Dermis blood vessel endothelial cell (primary cell): Measurements from ENCODE around the gene ERVH48-1. TPM values are rescaled to one million over a fixed set of nuclear protein-coding genes. Genes with fewer than 3 reads are reported as not detected.
"Not testable (repeated sequence)": the region's sequence is repeated elsewhere in the genome, so short reads cannot be mapped to it uniquely, and the experiment has no call there.

Experiments used
- DNase-seq: peaks from one replicate; pipeline ENCODE4 v3.0.0; 2010
- total RNA-seq: library from RNA; depleted of rRNA; stranded (reverse); fragments of >200 nt; gene quantifications from 2 replicates; pipeline ENCODE4 v1.2.3, GENCODE V29; 2014

The ERVH48-1 gene
- total RNA-seq = 0.05 TPM in 1 of 2 replicates, not detected in the other

GRCh38 chr21:42925114-42925926 is at the start of gene ERVH48-1:
Gene ERVH48-1, minus strand, starts transcription at chr21:42925630. Its CDS starts 6,624 bp downstream, at chr21:42919006.
- no peak for DNase-seq

DNA sequence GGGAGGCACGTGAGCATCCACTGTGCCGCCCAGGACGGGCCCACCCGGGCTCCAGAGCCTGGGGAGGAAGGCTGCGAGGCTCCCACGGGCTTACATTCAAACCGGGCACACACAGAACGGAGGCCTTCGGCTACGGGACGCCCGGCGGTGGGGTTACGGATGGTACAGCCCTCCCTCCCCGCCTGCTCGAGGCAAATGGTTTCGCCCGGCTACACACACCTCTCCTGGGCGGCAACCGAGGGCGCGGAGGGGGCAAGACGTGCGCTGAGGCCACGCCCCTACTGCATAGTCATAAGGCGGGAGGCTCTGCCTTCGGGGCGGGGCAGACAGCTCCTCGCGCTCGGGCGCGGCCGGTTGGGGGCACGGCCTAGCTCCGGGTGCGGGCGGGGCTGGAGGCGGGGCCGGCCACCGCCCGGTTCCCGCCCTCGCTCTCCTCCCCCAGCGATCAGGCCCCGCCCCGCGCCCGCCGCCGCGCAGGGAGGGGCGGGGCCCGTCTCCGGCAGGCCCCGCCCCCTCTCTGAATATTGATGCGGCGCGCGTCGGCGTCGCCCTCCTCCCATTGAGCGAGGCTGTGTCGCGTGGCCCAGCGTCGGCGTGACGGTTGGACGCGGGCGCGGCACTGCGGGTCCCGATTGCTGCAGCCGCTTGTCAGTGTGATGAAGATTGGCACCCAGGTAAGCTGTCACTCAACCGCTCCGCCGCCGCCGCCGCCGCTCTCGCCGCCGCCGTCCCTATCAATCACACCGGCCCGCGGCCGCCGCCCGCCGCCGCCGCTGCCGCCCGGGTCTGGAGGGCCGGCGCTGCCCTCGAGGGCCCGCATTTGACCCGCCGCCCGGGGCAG is 48.8 kb upstream of the ERVH48-1 start, which contains the start of gene PKNOX1:
PKNOX1 (plus strand) TSS at position 572 of the 841 bp plus-strand sequence. CDS start 29,820 bp downstream, outside the sequence.
- peak; percentile 99 for DNase-seq

- no peak for DNase-seq
Measured at GRCh38 chr21:42973309-42973990, 48.0 kb upstream of the ERVH48-1 start.

DNA sequence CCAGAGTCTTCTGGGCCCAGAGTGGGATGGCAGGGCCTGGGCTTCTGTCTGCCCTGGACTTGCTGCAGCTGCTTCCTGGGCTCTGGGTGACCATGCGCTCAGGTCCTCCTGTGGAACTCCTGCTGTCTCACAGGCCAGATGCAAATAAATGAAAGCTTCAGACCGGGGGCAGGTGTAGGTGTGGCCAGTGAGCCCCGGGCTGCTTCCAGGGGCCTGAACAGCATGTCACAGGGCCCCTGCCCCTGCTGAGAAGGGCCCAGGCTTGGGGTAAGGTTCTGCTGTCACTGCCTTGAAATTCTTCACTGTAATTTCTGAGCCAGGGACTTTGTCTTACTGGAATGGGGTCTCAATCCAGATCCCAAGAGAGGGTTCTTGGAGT is 46.5 kb upstream of the ERVH48-1 start:
- DNase-seq = no peak

DNA sequence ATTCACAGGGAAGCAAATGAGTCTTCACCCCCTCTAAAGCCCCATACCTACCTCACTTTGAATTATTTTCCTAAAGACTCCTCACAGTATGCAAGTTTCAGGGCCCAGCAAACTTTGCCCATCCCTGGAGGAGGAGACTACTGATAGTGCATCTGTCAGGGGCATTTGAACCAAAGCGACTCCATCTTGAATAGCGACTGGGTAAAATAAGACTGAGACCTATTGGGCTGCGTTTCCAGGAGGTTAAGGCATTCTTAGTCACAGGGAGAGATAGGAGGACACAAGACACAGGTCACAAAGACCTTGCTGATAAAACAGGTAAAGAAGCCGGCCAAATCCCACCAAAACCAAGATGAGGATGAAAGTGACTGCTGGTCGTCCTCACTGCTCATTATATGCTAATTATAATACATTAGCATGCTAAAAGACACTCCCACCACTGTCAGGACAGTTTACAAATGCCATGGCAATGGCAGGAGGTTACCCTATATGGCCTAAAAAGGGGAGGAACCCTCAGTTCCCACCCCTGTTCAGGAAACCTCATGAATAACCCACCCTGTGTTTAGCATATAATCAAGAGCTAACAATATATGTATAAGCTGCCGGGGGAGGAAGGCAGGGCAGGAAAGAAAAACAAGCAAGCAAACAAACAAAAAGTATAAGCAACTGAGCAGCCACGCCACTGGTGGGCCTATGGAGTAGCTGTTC is 45.7 kb upstream of the ERVH48-1 start:
- DNase-seq = no peak

DNA sequence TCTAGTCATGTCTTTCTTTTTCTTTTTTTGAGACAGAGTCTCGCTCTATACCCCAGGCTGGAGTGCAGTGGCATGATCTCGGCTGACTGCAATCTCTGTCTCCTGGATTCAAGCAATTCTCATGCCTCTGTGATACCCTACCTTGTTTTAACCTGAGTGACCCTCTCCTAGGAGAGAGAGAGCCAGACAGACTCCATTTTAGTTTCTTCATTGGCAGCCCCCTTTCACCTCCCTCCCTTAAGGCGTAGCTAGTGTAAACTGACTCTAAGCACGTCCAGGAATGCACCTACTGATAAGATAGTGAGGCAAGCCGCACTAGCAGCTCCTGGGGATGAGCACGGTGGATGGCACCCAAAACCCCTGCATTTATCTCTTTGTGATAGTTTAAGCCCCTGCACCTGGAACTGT is 43.8 kb upstream of the ERVH48-1 start:
- DNase-seq = no peak

GRCh38 chr21:42967616-42968015 is 42.2 kb upstream of the ERVH48-1 start:
- DNase-seq = not testable (repeated sequence)

GRCh38 chr21:42965211-42965560 is 39.8 kb upstream of the ERVH48-1 start:
- no peak for DNase-seq

- no peak for DNase-seq
Measured at GRCh38 chr21:42964546-42965210, 39.2 kb upstream of the ERVH48-1 start.

- no peak for DNase-seq
Measured at GRCh38 chr21:42964086-42964485, 38.7 kb upstream of the ERVH48-1 start.

DNA sequence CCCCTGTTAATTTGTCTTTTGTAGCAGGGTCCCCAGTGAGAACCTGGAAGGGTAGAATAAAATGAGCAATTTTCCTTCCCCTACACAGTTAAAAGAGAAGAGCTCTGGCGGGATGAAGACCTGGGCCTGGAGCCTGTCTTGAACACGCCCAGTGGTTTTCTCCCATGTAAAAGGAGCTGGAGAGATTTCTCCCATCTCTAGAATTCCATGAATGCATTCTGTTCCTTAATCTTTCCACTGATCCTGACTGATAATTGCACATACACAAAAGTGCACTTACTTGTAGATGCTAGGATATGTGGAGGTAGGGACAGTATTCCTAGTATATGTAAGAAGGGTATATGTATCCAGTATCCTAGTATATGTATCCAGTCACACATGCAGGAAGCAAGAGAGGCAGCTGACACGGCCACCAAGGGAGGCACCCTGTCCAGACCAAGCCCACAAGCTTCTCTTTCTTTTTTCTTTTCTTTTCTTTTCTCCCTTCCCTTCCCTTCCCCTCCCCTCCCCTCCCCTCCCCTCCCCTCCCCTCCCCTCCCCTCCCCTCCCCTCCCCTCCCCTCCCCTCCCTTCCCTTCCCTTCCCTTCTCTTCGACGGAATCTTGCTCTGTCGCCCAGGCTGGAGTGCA is 37.1 kb upstream of the ERVH48-1 start:
- DNase-seq = no peak

- DNase-seq = no peak
Measured at GRCh38 chr21:42959728-42960127, 34.3 kb upstream of the ERVH48-1 start.

DNA sequence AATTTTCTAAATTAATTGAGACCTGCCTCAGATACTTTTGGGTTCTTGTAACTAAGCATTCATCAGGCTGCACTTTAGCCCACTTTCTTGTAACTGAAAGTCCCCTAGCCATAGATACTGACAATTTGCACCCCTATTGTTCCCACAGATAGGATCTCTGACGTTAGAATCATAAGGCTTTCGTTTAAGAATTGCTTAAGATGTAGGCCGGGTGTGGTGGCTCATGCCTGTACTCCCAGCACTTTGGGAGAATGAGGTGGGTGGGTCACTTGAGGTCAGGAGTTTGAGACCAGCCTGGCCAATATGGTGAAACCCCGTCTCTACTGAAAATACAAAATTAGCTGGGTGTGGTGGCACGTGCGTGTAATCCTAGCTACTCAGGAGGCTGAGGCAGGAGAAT is 32.7 kb upstream of the ERVH48-1 start:
- DNase-seq = not testable (repeated sequence)

DNA sequence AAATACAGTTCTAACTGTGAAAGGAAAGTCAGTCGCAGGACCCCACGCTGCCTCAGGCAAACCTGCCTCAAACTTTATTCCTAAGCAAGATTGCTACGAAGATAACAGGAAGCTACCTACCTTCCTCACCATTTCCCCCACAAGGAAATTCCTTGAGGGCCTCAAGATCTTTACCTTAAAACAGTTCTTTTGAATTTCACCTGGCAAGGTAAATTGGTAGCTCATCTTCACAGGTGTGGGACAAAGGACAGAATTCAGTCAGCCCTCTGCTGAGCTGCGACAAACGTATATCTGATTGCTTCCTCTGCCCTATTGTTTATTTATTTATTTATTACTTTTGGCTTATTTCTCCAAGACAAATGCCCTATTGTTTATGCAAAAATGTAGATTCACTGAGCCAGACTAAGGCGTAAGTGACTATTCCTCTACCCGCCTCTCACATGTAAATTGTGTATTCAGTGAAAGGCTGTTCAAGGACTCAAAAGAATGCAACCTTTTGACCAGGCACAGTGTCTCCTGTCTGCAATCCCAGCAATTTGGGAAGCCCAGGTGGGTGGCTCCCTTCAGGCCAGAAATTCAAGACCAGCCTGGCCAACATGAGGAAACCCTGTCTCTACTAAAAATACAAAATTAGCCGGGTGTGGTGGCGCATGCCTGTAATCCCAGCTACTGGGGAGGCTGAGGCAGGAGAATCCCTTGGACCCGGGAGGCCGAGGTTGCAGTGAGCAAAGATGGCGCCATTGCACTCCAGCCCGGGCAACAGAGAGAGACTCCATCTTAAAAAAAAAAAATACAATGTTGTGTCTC is 31.6 kb upstream of the ERVH48-1 start:
- DNase-seq = no peak

- DNase-seq = not testable (repeated sequence)
Measured at GRCh38 chr21:42951193-42951592, 25.8 kb upstream of the ERVH48-1 start.

- not testable (repeated sequence) for DNase-seq
Measured at GRCh38 chr21:42949094-42949755, 23.8 kb upstream of the ERVH48-1 start.

GRCh38 chr21:42942244-42942643 is 16.8 kb upstream of the ERVH48-1 start:
- no peak for DNase-seq

DNA sequence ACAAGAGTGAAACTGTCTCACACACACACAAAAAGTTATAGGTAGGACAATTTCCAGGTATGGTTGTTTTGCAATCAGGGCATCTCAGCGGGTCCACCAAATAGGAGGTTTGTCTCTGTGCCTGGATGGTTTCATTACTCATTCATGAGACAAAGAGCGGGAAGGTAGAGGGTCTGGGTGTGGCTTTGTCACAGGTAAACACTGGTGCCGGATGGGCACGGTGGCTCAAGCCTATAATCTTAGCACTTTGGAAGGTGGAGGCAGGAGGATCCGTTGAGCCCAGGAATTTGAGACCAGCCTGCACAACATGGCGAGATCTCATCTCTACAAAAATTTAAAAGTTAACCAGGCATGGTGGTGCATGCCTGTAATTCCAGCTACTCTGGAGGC is 16.3 kb upstream of the ERVH48-1 start:
- DNase-seq = no peak

GRCh38 chr21:42939582-42940413 is 14.4 kb upstream of the ERVH48-1 start:
- DNase-seq = peak; percentile 85
